ENCODE data around the gene TCEANC2.

DNA sequence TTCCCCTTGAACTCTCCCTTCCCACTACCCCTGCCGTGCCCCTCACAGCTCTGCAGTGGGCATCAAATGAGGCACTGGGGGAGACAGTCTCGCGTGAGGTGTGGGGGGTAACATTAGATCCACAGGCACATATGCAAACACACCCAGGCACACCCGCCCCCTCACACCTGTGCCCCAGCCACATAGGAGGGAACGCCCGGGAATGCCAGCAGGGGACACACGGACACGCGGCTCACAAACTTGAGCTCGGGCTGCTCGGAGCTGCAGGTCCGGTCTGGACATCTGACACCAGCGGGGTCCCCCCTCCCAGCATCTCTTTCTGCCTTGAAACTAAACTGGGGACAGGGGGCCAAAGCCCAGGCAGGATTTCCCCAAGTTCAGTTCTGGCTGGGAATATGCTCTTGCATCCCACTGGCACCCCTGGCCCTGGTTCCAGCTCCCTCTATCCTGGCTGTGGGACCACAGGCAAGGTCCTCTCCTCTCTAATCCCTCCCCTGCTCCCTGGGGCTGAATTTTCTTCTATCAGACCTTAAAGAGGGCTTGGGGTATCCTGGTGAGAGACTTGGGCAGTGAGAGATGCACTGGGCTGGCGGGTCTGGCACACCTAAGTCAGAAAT, 68.8 kb downstream of the TCEANC2 start:
- TF ChIP-seq POLR2A (IDR thresholded peaks at IDR 0.05) = no peak
- no peak for TF ChIP-seq CTCF (IDR thresholded peaks at IDR 0.05 in 4 of 5, conservative IDR thresholded peaks at IDR 0.05 in 1 of 5)
